IMR-90 (cell line): ENCODE results near the gene DRAP1. TPM values are rescaled to one million over a fixed set of nuclear protein-coding genes. Genes with fewer than 3 reads are reported as not detected.

Experiments
- ATAC-seq: fragments of 200-7000 bp; cut with Tn5 transposase; 2 replicates; pipeline ENCODE4 v1.9.1; 2020; ENCODE audit warnings: low read depth, mild to moderate bottlenecking, moderate library complexity
- BruUV-seq: library from RNA; stranded (reverse); fragments of 400-500 nt; replicated peaks from 2 replicates; lab custom pipeline; 2021; lab: Mats Ljungman, UMichigan
- CTCF ChIA-PET: fragments of 300-600 bp; formaldehyde crosslinking; extraction: SDS; loops from one replicate; lab custom pipeline; 2021; ENCODE audit warnings: antibody characterized with exemption; lab: Yijun Ruan, JAX
- POLR2A ChIA-PET: fragments of 300-600 bp; sonication (Branson Sonifier 250); formaldehyde crosslinking; loops from one replicate; lab custom pipeline; 2022; ENCODE audit warnings: antibody characterized with exemption; ENCODE audit not compliant: unreplicated experiment; lab: Charles Lee
- DNase-seq: peaks from one replicate; pipeline ENCODE4 v3.0.0; 2013
- H2AFZ ChIP-seq: replicated peaks from 2 replicates; pipeline ENCODE3; 2013; ENCODE audit warnings: low read length, mild to moderate bottlenecking; ENCODE audit not compliant: poor library complexity
- H2AK5ac ChIP-seq: 2 replicates; pipeline ENCODE4 v1.6.1; 2013; ENCODE audit warnings: low read depth, low read length, inconsistent platforms
- H2AK9ac ChIP-seq: replicated peaks from 2 replicates; pipeline ENCODE3; 2013; ENCODE audit warnings: mild to moderate bottlenecking, low read depth, low read length, moderate library complexity; ENCODE audit not compliant: poor library complexity
- H2BK120ac ChIP-seq: 2 replicates; pipeline ENCODE4 v1.6.1; 2013; ENCODE audit warnings: low read depth, low read length, inconsistent platforms
- H2BK15ac ChIP-seq: 3 replicates; pipeline ENCODE4 v1.6.1; 2013; ENCODE audit warnings: low read depth, low read length, inconsistent platforms
- H2BK20ac ChIP-seq: 2 replicates; pipeline ENCODE4 v1.6.1; 2013; ENCODE audit warnings: low read depth, mild to moderate bottlenecking, inconsistent platforms, low read length, moderate library complexity
- H2BK5ac ChIP-seq: 2 replicates; pipeline ENCODE4 v1.6.1; 2013; ENCODE audit warnings: mild to moderate bottlenecking, low read depth, low read length, inconsistent platforms; ENCODE audit not compliant: poor library complexity, severe bottlenecking
- H3K14ac ChIP-seq: replicated peaks from 2 replicates; pipeline ENCODE4 v1.6.1; 2013; ENCODE audit warnings: low read depth, low read length, inconsistent platforms
- H3K18ac ChIP-seq: 2 replicates; pipeline ENCODE4 v1.6.1; 2013; ENCODE audit warnings: low read depth, low read length, control low read depth
- H3K23ac ChIP-seq: 2 replicates; pipeline ENCODE4 v1.6.1; 2013; ENCODE audit warnings: low read depth, low read length, inconsistent platforms
- H3K27ac ChIP-seq: 2 replicates; pipeline ENCODE4 v1.5.1; 2013; ENCODE audit warnings: mild to moderate bottlenecking, control low read depth, low read length; ENCODE audit not compliant: insufficient read depth
- H3K27me3 ChIP-seq: 2 replicates; pipeline ENCODE4 v1.6.1; 2013; ENCODE audit warnings: low read length; ENCODE audit not compliant: control insufficient read depth, insufficient read depth
- H3K36me3 ChIP-seq: 2 replicates; pipeline ENCODE4 v1.6.1; 2013; ENCODE audit warnings: low read length, mixed read lengths; ENCODE audit not compliant: control insufficient read depth, insufficient read depth
- H3K4ac ChIP-seq: 2 replicates; pipeline ENCODE4 v1.6.1; 2013; ENCODE audit warnings: low read depth, low read length, inconsistent platforms
- H3K4me1 ChIP-seq: 2 replicates; pipeline ENCODE4 v1.6.1; 2013; ENCODE audit warnings: low read length, mixed read lengths; ENCODE audit not compliant: control insufficient read depth, insufficient read depth
- H3K4me2 ChIP-seq: 2 replicates; pipeline ENCODE4 v1.6.1; 2013; ENCODE audit warnings: low read depth, mild to moderate bottlenecking, control low read depth, low read length, moderate library complexity
- H3K4me3 ChIP-seq: 2 replicates; pipeline ENCODE4 v1.5.1; 2013; ENCODE audit warnings: low read depth, mild to moderate bottlenecking, control low read depth, low read length, moderate library complexity; ENCODE audit not compliant: insufficient read depth
- H3K56ac ChIP-seq: 2 replicates; pipeline ENCODE4 v1.6.1; 2013; ENCODE audit warnings: low read length, inconsistent platforms; ENCODE audit not compliant: insufficient read depth; ENCODE audit errors: extremely low read depth
- H3K79me1 ChIP-seq, 2 experiments: 2 replicates each; pipeline ENCODE4 v1.6.1; 2013; ENCODE audit warnings: low read length in 2 of 2, inconsistent platforms in 1 of 2, low read depth in 1 of 2
- H3K9ac ChIP-seq: 2 replicates; pipeline ENCODE4 v1.6.1; 2013; ENCODE audit warnings: low read depth, low read length, control low read depth
- H3K9me1 ChIP-seq: 2 replicates; pipeline ENCODE4 v1.6.1; 2013; ENCODE audit warnings: low read length, inconsistent platforms; ENCODE audit not compliant: insufficient read depth
- H3K9me3 ChIP-seq: 2 replicates; pipeline ENCODE4 v1.6.1; 2013; ENCODE audit warnings: low read length; ENCODE audit not compliant: control insufficient read depth, insufficient read depth
- H4K20me1 ChIP-seq: 2 replicates; pipeline ENCODE4 v1.6.1; 2013; ENCODE audit warnings: low read length, inconsistent platforms; ENCODE audit not compliant: insufficient read depth
- H4K5ac ChIP-seq: 2 replicates; pipeline ENCODE4 v1.6.1; 2013; ENCODE audit warnings: mild to moderate bottlenecking, low read depth, low read length, control low read depth
- H4K8ac ChIP-seq, 2 experiments: 2 replicates each; pipeline ENCODE4 v1.6.1; 2013; ENCODE audit warnings: low read depth in 2 of 2, low read length in 2 of 2, control low read depth in 1 of 2, inconsistent platforms in 1 of 2
- H4K91ac ChIP-seq: 2 replicates; pipeline ENCODE4 v1.6.1; 2013; ENCODE audit warnings: low read depth, low read length, inconsistent platforms; ENCODE audit not compliant: insufficient read depth
- RAD21 ChIP-seq: IDR thresholded peaks from 2 replicates; pipeline ENCODE4 v1.6.1; 2012; ENCODE audit warnings: low read length, improper control_type of control experiment
- RFX5 ChIP-seq: IDR thresholded peaks from 2 replicates; pipeline ENCODE4 v1.8.0; 2012; ENCODE audit warnings: low read depth, mild to moderate bottlenecking, low read length, moderate library complexity
- SMC3 ChIP-seq: fragments of 150-350 bp; IDR thresholded peaks from 2 replicates; pipeline ENCODE4 v1.6.1; 2016; ENCODE audit warnings: low read depth, mild to moderate bottlenecking, antibody characterized with exemption, low read length, moderate library complexity
- WGBS, 2 experiments: methylation state at CpG; one replicate each; pipeline versions ENCODE4 v1.1.5 to v1.1.7; 2013; ENCODE audit warnings: missing lambda C conversion rate in 2 of 2; ENCODE audit not compliant: insufficient read length in 1 of 2; ENCODE audit errors: extremely low coverage in 2 of 2; 5-methylcytosine and 5-hydroxymethylcytosine counted together
- dilution Hi-C: fragments of 300-500 bp; cut with HindIII; formaldehyde crosslinking; loops from one replicate; pipeline ENCODE4 v1.14.3; 2018; ENCODE audit warnings: low sequenced_read_pairs; ENCODE audit not compliant: unreplicated experiment
- in situ Hi-C: fragments of 300-500 bp; cut with MboI; formaldehyde crosslinking; loops from 3 replicates; pipeline ENCODE4 v1.14.3; 2019; ENCODE audit warnings: low sequenced_read_pairs, inconsistent platforms, mixed read lengths
- intact Hi-C: fragments of 100-400 bp; cut with micrococcal nuclease; formaldehyde crosslinking; loops from 2 replicates; pipeline ENCODE4 v1.10.0; 2022
- polyA plus RNA-seq, 3 experiments: library from polyadenylated mRNA; depleted of rRNA; stranded (reverse); fragments of >200 nt; gene quantifications; 2 replicates each; pipeline ENCODE4 v1.2.3, GENCODE V29; 2012; ENCODE audit warnings: low replicate concordance in 1 of 3
- total RNA-seq: library from RNA; depleted of rRNA; stranded (reverse); fragments of >200 nt; gene quantifications from 2 replicates; pipeline ENCODE4 v1.2.3, GENCODE V29; 2012

Gene DRAP1
- total and polyA plus RNA-seq, 2 of the 4 experiments (the other 2 are of a cell fraction): 237 to 344 TPM

DNA sequence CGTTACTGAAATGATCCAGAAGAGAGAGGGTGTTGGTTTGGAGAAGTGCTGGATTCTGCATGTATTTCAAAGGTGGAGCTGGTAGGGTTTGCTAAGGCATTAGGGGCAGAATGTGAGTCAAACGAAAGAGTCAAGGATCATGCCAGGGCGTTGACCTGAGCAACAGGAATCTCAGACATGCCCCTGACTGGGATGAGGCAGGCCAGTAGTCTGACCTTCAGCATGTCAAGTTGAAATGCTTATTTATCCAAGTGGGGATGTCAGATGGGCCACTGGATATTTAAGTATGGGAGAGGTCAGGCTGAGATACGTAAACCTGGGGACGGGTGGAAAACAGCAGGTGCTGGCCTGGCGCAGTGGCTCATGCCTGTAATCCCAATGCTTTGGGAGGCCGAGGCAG lies 23.3 kb downstream of the DRAP1 start:
- Histone ChIP-seq H2BK15ac (peak overlapping the region; percentile 25; the same call in 1 of the 3 replicates), H3K36me3 (no peaks in the 10 kb centered on the region), H3K18ac (no peak overlapping the region), H3K9ac (no peak overlapping the region), H3K4ac (peak overlapping the region; percentile 62; the same call in 1 of the 2 replicates), H3K27me3 (peaks cover 1% of the 10 kb centered on the region; the same call in 1 of the 2 replicates), H3K56ac (no peak overlapping the region), H4K91ac (no peak overlapping the region; the same call in 1 of the 2 replicates), H3K4me1 (peaks cover 6% of the 10 kb centered on the region), H3K23ac (no peak overlapping the region), H2BK120ac (peak overlapping the region; percentile 7; the same call in 1 of the 2 replicates), H2AK5ac (peak overlapping the region; percentile 25), H3K27ac (no peak overlapping the region), H2BK20ac (no peak overlapping the region; the same call in 1 of the 2 replicates), H3K14ac (no peak overlapping the region), H2AK9ac (no peak overlapping the region), H2AFZ (peak overlapping the region; percentile 77), H4K8ac (no peak overlapping the region; a peak in 1 of 4 replicates), H3K4me3 (no peak overlapping the region), H3K4me2 (no peak overlapping the region), H3K79me1 (peaks cover 0 to 15% of the 10 kb centered on the region in 2 experiments; a peak in 2 of 4 replicates), H2BK5ac (no peak overlapping the region), H3K9me1 (peaks cover 12% of the 10 kb centered on the region), H3K9me3 (no peaks in the 10 kb centered on the region), H4K20me1 (0 out of 2 replicates have a peak, but pooled peaks cover 3% of the 10 kb centered on the region), H4K5ac (no peak overlapping the region)
- in situ Hi-C loops: no loop called here
- ATAC-seq: no peak
- BruUV-seq: no TSS peak
- POLR2A ChIA-PET: no interaction called here
- no peak for TF ChIP-seq RAD21
- no peak for TF ChIP-seq RFX5
- no peak for TF ChIP-seq SMC3
- WGBS, 2 experiments: 73% methylated on average over 2 of the region's 7 CpGs; no CpG with 5 or more reads in 1 of the 2 experiments
- intact Hi-C loops: no loop called here
- CTCF ChIA-PET: no interaction called here
- no peak for DNase-seq
- dilution Hi-C loops: no loop called here
